Muscle of leg (tissue), 11 donors: Measurements from ENCODE around the gene UBE2L5. TPM values are rescaled to one million over a fixed set of nuclear protein-coding genes. Genes with fewer than 3 reads are reported as not detected.
"Not testable (repeated sequence)": the region's sequence is repeated elsewhere in the genome, so short reads cannot be mapped to it uniquely, and the experiment has no call there.

ENCODE experiments used
- DNase-seq: peaks from one replicate; pipeline ENCODE4 v3.0.0; 2013
- H3K27ac ChIP-seq: one replicate; pipeline ENCODE4 v1.5.1; 2013; ENCODE audit warnings: mild to moderate bottlenecking, low read length, control low read depth
- H3K27me3 ChIP-seq: one replicate; pipeline ENCODE4 v1.6.1; 2013; ENCODE audit warnings: low read length; ENCODE audit not compliant: control insufficient read depth, insufficient read depth
- H3K36me3 ChIP-seq: one replicate; pipeline ENCODE4 v1.6.1; 2013; ENCODE audit warnings: low read length; ENCODE audit not compliant: control insufficient read depth, insufficient read depth
- H3K4me1 ChIP-seq: one replicate; pipeline ENCODE4 v1.6.1; 2013; ENCODE audit warnings: low read length; ENCODE audit not compliant: control insufficient read depth, insufficient read depth
- H3K4me3 ChIP-seq: one replicate; pipeline ENCODE4 v1.5.1; 2013; ENCODE audit warnings: low read length, control low read depth
- H3K9me3 ChIP-seq: replicated peaks from 2 replicates; pipeline ENCODE4 v1.6.1; 2013; ENCODE audit warnings: low read depth, low read length; ENCODE audit not compliant: control insufficient read depth
- WGBS: methylation state at CpG from one replicate; pipeline ENCODE4 v1.1.5; 2013; ENCODE audit warnings: missing lambda C conversion rate; ENCODE audit not compliant: insufficient coverage; 5-methylcytosine and 5-hydroxymethylcytosine counted together
- polyA plus RNA-seq, 8 donors: library from polyadenylated mRNA; unstranded; fragments of 120-200 nt; gene quantifications; one replicate each; pipeline versions ENCODE4 v1.2.1 to v1.2.3, GENCODE V29; 2013; ENCODE audit warnings: inconsistent platforms in 1 of 8, low replicate concordance in 1 of 8; ENCODE audit not compliant: insufficient read length in 8 of 8, insufficient read depth in 1 of 8
- total RNA-seq: library from RNA; stranded (reverse); fragments of 120-200 nt; gene quantifications from one replicate; pipeline ENCODE4 v1.2.4, GENCODE V29; 2013

UBE2L5 gene
- total and polyA plus RNA-seq, 9 donors: 0.18 to 0.99 (median 0.70) TPM

DNA sequence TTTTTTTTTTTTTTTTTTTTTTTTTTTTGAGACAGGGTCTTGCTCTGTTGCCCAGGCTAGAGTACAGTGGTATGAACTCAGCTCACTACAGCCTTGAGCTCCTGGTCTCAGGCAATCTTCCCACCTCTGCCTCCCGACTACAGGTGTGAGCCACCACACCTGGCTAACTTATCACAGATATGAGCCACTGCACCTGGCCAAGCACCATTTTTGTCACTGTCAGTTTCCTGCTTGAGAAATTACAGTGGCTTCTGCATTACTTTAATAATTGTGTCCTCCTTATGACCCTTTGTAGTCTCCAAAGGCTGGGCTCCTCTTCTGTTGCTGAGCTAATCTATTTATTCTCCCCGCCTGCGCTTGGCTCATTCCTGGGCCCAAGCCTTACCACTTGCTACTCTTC, 16.0 kb downstream of the UBE2L5 start:
- DNase-seq: no peak
- Histone ChIP-seq H3K27me3 (no peaks in the 10 kb centered on the region), H3K4me3 (no peak overlapping the region), H3K36me3 (no peaks in the 10 kb centered on the region), H3K4me1 (no peaks in the 10 kb centered on the region), H3K27ac (no peak overlapping the region), H3K9me3 (no peaks in the 10 kb centered on the region)
- 87% methylated on average over 3 of the region's 3 CpGs for WGBS

DNA sequence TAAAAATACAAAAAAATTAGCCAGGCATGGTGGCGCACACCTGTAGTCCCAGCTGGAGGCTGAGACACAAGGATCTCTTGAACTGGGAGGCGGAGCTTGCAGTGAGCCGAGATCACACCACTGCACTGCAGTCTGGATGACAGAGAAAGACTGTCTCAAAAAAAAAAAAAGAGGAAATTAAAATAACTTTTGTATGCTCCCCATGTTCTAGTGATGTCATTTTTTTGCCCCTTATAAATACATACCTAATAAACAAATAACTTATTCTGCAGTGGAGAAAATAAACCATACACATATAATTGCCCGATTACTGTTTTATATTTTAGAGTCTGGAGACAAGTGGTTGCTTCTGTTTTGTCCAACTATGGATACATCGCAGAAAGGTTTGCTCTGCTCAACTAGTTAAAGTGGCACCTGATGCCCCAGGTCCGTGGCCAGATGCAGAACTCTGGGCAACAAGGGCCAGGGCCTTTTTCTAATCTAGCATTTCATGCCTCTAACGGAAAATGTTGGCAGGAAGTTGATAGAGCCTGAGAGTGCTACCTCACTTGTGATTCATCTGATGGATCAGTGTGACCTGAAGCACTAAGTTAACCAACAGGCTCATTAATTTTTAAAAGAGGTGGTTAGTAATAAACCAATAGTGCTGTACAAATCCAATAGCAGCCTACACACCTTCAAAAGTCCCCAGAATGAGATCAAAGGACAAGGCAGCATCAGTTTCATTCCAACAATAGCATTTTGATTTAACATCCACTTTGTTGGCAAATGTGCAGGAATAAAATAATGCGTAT, 18.8 kb downstream of the UBE2L5 start:
- Histone ChIP-seq H3K4me3 (no peak overlapping the region), H3K9me3 (no peaks in the 10 kb centered on the region), H3K27me3 (no peaks in the 10 kb centered on the region), H3K4me1 (peaks cover 11% of the 10 kb centered on the region), H3K36me3 (no peaks in the 10 kb centered on the region), H3K27ac (no peak overlapping the region)
- DNase-seq: no peak
- WGBS: 50% methylated on average over 2 of the region's 8 CpGs

DNA sequence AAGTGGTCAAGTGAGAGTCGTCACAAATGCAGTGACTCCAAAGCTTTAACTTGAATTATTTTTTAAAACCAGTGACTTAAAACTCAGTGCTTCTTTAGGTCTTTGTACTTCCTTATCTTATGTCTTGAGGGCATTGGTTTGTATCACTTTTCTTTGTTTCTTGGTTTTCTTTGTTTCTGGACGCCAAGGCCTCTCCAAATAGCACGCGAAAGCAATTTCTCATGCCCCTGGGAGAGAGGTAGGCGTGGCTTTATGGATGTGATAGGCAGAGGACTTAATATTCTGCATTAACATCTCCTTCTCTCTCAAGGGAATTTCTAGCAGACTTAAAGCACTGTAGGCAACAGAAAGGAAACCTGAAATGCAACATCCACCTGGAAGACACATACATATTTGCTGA, 20.6 kb downstream of the UBE2L5 start:
- no CpG with 5 or more reads among the region's 5 CpGs for WGBS
- Histone ChIP-seq H3K4me1 (peaks cover 13% of the 10 kb centered on the region), H3K9me3 (no peaks in the 10 kb centered on the region), H3K27ac (no peak overlapping the region), H3K36me3 (no peaks in the 10 kb centered on the region), H3K4me3 (no peak overlapping the region), H3K27me3 (no peaks in the 10 kb centered on the region)
- no peak for DNase-seq

DNA sequence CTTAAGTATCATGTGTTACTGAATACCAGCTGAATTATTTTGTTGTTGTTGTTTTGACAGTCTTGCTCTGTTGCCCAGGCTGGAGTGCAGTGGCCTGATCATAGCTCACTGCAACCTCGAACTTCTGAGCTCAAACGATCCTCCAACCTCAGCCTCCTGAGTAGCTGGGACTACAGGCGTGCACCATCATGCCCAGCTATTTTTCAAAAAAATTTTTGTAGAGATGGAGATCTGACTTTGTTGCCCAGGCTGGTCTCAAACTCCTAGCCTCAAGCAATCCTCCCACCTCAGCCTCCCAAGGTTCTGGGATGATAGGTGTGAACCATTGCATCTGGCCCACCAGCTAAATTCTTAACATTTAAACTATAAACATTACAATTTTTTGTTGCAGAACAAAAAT, 21.2 kb downstream of the UBE2L5 start:
- H3K27me3 ChIP-seq, H3K9me3 ChIP-seq, H3K4me3 ChIP-seq, H3K36me3 ChIP-seq, H3K27ac ChIP-seq, DNase-seq: not testable (repeated sequence)
- H3K4me1 ChIP-seq: peaks cover 13% of the 10 kb centered on the region
- WGBS: no CpG with 5 or more reads among the region's 3 CpGs

DNA sequence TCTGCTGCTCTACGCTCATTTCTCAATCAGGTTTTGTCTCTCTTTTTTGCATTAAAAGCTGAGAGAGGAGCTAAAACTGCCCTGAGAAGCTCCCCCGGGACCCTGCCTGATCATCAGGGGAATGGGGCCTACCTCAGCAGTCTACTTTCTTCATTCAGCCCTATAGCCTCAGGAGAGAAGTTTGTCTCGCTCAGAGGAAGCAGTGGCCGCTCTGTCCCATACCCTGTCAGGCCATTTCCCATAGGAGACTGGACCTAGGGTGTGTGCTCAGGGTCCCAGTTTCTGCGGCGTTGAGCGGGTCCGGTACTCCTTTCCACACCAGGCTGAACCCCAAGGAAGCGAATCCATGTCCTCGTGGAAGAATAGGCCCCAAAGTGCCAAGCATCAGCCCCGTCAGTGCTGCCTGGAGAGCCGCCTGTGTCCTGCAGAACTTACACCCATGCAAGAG, 21.7 kb downstream of the UBE2L5 start:
- no peaks in the 10 kb centered on the region for H3K36me3 ChIP-seq
- DNase-seq: no peak
- 90% methylated on average over 6 of the region's 12 CpGs for WGBS
- H3K4me1 ChIP-seq: peaks cover 13% of the 10 kb centered on the region
- no peak overlapping the region for H3K4me3 ChIP-seq
- no peaks in the 10 kb centered on the region for H3K9me3 ChIP-seq
- no peaks in the 10 kb centered on the region for H3K27me3 ChIP-seq
- H3K27ac ChIP-seq: no peak overlapping the region

DNA sequence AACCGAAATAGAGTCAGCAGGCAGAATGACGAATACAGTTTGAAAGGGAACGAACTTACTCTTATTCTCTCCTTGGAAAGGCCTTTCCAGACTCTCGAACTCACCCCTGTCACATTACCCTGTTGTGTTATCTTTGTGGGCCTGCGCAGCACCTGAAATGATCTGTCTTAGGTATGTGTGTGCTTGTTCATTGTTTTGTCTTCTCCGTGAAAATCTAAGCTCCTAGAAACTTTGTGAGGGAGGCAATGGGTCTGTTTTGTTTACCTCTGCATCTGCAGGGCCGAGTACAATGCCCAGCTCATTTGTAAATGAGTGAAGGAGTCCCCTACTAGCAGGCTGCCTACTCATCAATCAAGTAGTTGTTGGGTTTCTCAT, 23.8 kb downstream of the UBE2L5 start:
- no peak for DNase-seq
- Histone ChIP-seq H3K4me1 (peaks cover 13% of the 10 kb centered on the region), H3K9me3 (no peaks in the 10 kb centered on the region), H3K27ac (peak overlapping the region; percentile 81), H3K36me3 (no peaks in the 10 kb centered on the region), H3K4me3 (peak overlapping the region; percentile 21), H3K27me3 (no peaks in the 10 kb centered on the region)
- 0% methylated on average over 1 of the region's 7 CpGs for WGBS

DNA sequence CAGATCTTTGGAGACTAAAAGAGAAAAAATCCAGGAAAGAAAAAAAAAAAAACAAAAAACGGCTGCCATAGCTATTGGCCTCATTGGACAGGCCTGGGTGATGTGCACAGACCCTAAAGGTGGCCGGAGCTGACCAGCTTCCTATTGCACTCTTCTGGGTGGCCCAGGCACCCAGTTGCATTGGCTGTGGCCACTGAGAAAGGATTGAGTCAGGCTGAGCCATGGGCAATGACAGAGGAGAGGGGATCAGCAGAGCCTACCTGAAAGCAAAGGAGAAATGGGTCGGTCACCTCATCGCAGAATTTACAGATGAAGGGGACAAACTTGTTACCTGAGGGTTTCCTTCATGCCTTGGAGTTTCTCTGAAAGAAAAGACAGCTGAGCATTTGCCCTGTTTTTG, 26.1 kb downstream of the UBE2L5 start:
- no peak overlapping the region for H3K4me3 ChIP-seq
- WGBS: 96% methylated on average over 4 of the region's 4 CpGs
- no peaks in the 10 kb centered on the region for H3K9me3 ChIP-seq
- peaks cover 13% of the 10 kb centered on the region for H3K4me1 ChIP-seq
- no peaks in the 10 kb centered on the region for H3K27me3 ChIP-seq
- H3K36me3 ChIP-seq: no peaks in the 10 kb centered on the region
- no peak overlapping the region for H3K27ac ChIP-seq
- DNase-seq: no peak

DNA sequence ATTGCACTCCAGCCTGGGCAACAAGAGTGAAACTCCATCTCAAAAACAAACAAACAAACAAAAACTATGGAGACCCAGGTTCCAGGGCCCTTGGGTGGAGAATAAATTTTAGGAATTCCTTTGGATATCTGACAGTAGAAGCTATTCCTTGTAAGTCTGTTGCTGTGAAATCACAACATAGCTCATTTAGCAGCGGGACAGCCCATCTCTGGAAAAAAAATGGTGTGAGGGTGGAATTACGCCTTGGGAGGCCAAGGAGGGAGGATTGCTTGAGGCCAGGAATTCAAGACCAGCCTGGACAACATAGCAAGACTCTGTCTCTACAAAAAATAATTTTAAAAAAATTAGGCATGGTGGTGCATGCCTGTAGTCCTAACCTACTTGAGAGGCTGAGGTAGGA, 27.8 kb downstream of the UBE2L5 start:
- H3K27me3 ChIP-seq: no peaks in the 10 kb centered on the region
- no peak overlapping the region for H3K4me3 ChIP-seq
- H3K4me1 ChIP-seq: peaks cover 13% of the 10 kb centered on the region
- WGBS: no CpG with 5 or more reads among the region's 2 CpGs
- H3K27ac ChIP-seq: no peak overlapping the region
- H3K9me3 ChIP-seq: no peaks in the 10 kb centered on the region
- no peaks in the 10 kb centered on the region for H3K36me3 ChIP-seq
- no peak for DNase-seq

DNA sequence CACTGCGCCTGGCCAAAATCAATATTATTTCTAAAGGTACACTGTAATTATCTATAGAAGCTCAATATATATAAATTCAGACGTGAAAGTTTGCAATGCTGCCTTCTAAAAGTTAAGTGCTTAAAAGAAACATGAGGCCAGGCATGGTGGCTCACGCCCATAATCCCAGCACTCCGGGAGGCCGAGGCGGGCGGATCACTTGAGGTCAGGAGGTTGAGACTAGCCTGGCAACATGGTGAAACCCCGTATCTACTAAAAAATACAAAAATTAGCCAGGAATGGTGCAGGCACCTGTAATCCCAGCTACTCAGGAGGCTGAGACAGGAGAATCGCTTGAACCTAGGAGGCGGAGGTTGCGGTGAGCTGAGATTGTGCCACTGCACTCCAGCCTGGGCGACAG, 29.2 kb downstream of the UBE2L5 start:
- DNase-seq, H3K27me3 ChIP-seq, H3K27ac ChIP-seq, H3K9me3 ChIP-seq, H3K4me1 ChIP-seq, H3K36me3 ChIP-seq, H3K4me3 ChIP-seq: not testable (repeated sequence)
- 77% methylated on average over 3 of the region's 12 CpGs for WGBS

DNA sequence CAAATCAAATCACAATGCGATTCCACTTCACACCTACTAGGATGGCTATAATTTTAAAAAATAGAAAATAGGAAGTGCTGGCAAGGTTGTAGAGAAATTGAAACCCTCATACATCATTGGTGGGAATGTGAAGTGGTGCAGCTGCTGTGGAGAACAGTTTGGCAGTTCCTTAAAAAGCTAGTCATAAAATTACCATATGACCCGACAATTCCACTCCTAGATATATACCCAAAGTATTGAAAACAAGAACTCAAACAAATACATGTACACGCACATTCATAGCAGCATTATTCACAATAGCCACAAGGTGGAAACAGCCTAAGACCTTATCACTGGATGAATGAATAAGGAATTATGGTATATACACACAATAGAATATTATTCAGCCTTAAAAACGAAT, 31.4 kb downstream of the UBE2L5 start:
- Histone ChIP-seq H3K9me3 (no peaks in the 10 kb centered on the region), H3K4me1 (no peaks in the 10 kb centered on the region), H3K27me3 (no peaks in the 10 kb centered on the region), H3K27ac (no peak overlapping the region), H3K36me3 (peaks cover 2% of the 10 kb centered on the region), H3K4me3 (no peak overlapping the region)
- WGBS: no CpG with 5 or more reads among the region's 4 CpGs
- DNase-seq: peak; percentile 16

DNA sequence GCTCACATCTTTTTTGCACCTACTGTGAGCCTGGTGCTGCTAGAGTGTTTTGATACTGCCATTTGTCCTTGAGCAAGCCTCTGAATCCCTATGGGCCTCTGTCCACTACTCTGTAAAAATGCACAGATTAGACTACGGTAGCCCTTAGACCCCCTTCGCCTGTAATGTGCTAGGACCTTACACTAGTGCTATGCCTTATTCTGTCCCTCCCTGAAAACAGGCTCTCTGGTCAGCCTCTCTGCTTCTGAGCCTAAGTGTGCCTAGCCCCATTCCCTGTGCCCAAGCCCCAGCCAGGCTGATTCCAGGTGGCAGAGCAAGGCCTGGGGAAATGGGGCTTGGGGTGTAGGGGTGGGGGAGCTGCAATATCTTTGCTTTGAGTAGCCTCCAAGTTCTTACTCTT, 32.7 kb downstream of the UBE2L5 start:
- H3K4me3 ChIP-seq: no peak overlapping the region
- H3K27ac ChIP-seq: no peak overlapping the region
- no peak for DNase-seq
- H3K27me3 ChIP-seq: no peaks in the 10 kb centered on the region
- WGBS: 88% methylated on average over 2 of the region's 2 CpGs
- no peaks in the 10 kb centered on the region for H3K4me1 ChIP-seq
- peaks cover 2% of the 10 kb centered on the region for H3K36me3 ChIP-seq
- no peaks in the 10 kb centered on the region for H3K9me3 ChIP-seq
